Neural cell (in vitro differentiated cells): ENCODE data around the gene CYP11A1. TPM values are rescaled to one million over a fixed set of nuclear protein-coding genes. Genes with fewer than 3 reads are reported as not detected.

Source experiments
- H2AFZ ChIP-seq: fragments of 200-600, 300-800 bp; sonication (generic), shearing (Covaris generic); 2 replicates; pipeline ENCODE4 v1.6.0; 2014; ENCODE audit warnings: low read depth, mild to moderate bottlenecking, antibody characterized with exemption, low read length, moderate library complexity
- H3F3A ChIP-seq: fragments of 200-600 bp; shearing (Covaris generic); 2 replicates; pipeline ENCODE4 v1.6.1; 2016; ENCODE audit warnings: mild to moderate bottlenecking, moderate library complexity, mixed read lengths, antibody characterized with exemption, low read length; ENCODE audit not compliant: insufficient read depth, poor library complexity, severe bottlenecking
- H3K27ac ChIP-seq: fragments of 200-600, 300-800 bp; sonication (generic), shearing (Covaris generic); 2 replicates; pipeline ENCODE4 v1.5.1; 2014; ENCODE audit warnings: mild to moderate bottlenecking, low read length, moderate library complexity
- H3K27me3 ChIP-seq: fragments of 300-800, 200-600 bp; sonication (generic), shearing (Covaris generic); 2 replicates; pipeline ENCODE4 v1.6.0; 2014; ENCODE audit warnings: mild to moderate bottlenecking, low read depth, low read length, moderate library complexity; ENCODE audit not compliant: insufficient read depth
- H3K36me3 ChIP-seq: fragments of 300-800, 200-600 bp; sonication (generic), shearing (Covaris generic); 2 replicates; pipeline ENCODE4 v1.5.1; 2014; ENCODE audit warnings: mild to moderate bottlenecking, antibody characterized with exemption, low read length, moderate library complexity; ENCODE audit not compliant: insufficient read depth
- H3K4me2 ChIP-seq: fragments of 300-800, 200-600 bp; sonication (generic), shearing (Covaris generic); 2 replicates; pipeline ENCODE4 v1.6.0; 2014; ENCODE audit warnings: mild to moderate bottlenecking, low read length
- H3K4me3 ChIP-seq: fragments of 300-800, 200-600 bp; sonication (generic), shearing (Covaris generic); 2 replicates; pipeline ENCODE4 v1.5.1; 2014; ENCODE audit warnings: mild to moderate bottlenecking, low read length, moderate library complexity
- H3K79me2 ChIP-seq: fragments of 200-600 bp; shearing (Covaris generic); replicated peaks from 2 replicates; pipeline ENCODE4 v1.6.0; 2014; ENCODE audit warnings: mild to moderate bottlenecking, low read length, moderate library complexity; ENCODE audit not compliant: insufficient read depth
- H3K9ac ChIP-seq: fragments of 300-800, 200-600 bp; sonication (generic), shearing (Covaris generic); 2 replicates; pipeline ENCODE4 v1.6.1; 2016; ENCODE audit warnings: mild to moderate bottlenecking, low read length, mixed read lengths
- H3K9me2 ChIP-seq: fragments of 200-600 bp; shearing (Covaris generic); 2 replicates; pipeline ENCODE4 v1.6.1; 2016; ENCODE audit warnings: mild to moderate bottlenecking, low read length, mixed read lengths; ENCODE audit not compliant: insufficient read depth
- H3K9me3 ChIP-seq: fragments of 200-600, 300-800 bp; sonication (generic), shearing (Covaris generic); 2 replicates; pipeline ENCODE4 v1.6.1; 2016; ENCODE audit warnings: mild to moderate bottlenecking, mixed run types, low read length, moderate library complexity, mixed read lengths
- H4K20me1 ChIP-seq: fragments of 200-600 bp; shearing (Covaris generic); 2 replicates; pipeline ENCODE4 v1.6.1; 2016; ENCODE audit warnings: mild to moderate bottlenecking, mixed run types; ENCODE audit not compliant: insufficient read depth
- CTCF ChIP-seq: fragments of 450-650 bp; IDR thresholded peaks from 2 replicates; pipeline ENCODE4 v1.5.1; 2014; ENCODE audit warnings: antibody characterized with exemption, mild to moderate bottlenecking, moderate library complexity; ENCODE audit not compliant: poor library complexity, severe bottlenecking
- EP300 ChIP-seq: fragments of 450-650 bp; conservative IDR thresholded peaks from 2 replicates; pipeline ENCODE4 v1.6.1; 2014; ENCODE audit warnings: antibody characterized with exemption, mild to moderate bottlenecking, moderate library complexity; ENCODE audit not compliant: poor library complexity, severe bottlenecking
- EZH2 ChIP-seq: fragments of 200-600, 300-800 bp; shearing (Covaris generic), sonication (generic); IDR thresholded peaks from 2 replicates; pipeline ENCODE4 v1.6.1; 2014; ENCODE audit warnings: antibody characterized with exemption, low read length, borderline replicate concordance, mild to moderate bottlenecking; ENCODE audit not compliant: insufficient read depth, poor library complexity, severe bottlenecking
- MXI1 ChIP-seq: fragments of 450-650 bp; conservative IDR thresholded peaks from 2 replicates; pipeline ENCODE4 v1.6.1; 2014; ENCODE audit warnings: antibody characterized with exemption, mild to moderate bottlenecking; ENCODE audit not compliant: poor library complexity, severe bottlenecking
- POLR2AphosphoS5 ChIP-seq: IDR thresholded peaks from 2 replicates; pipeline ENCODE4 v1.6.1; 2012
- RAD21 ChIP-seq: fragments of 450-650 bp; conservative IDR thresholded peaks from 2 replicates; pipeline ENCODE4 v1.6.1; 2014; ENCODE audit warnings: antibody characterized with exemption, mild to moderate bottlenecking, moderate library complexity
- SMC3 ChIP-seq: fragments of 450-650 bp; conservative IDR thresholded peaks from 2 replicates; pipeline ENCODE4 v1.6.1; 2014; ENCODE audit warnings: antibody characterized with exemption, mild to moderate bottlenecking, moderate library complexity; ENCODE audit not compliant: poor library complexity
- TAF1 ChIP-seq: IDR thresholded peaks from 2 replicates; pipeline ENCODE4 v1.6.1; 2012; ENCODE audit warnings: low read depth
- polyA plus RNA-seq: library from polyadenylated mRNA; depleted of rRNA; stranded (reverse); fragments of >200 nt; gene quantifications from 2 replicates; pipeline ENCODE4 v1.2.3, GENCODE V29; 2014
- TF ChIP-seq, protein P1 (sequence below): IDR thresholded peaks from 2 replicates; pipeline ENCODE4 v1.6.1; 2012; ENCODE audit warnings: borderline replicate concordance

The CYP11A1 gene
- polyA plus RNA-seq, 1 donor from 2014 or later: not detected

DNA sequence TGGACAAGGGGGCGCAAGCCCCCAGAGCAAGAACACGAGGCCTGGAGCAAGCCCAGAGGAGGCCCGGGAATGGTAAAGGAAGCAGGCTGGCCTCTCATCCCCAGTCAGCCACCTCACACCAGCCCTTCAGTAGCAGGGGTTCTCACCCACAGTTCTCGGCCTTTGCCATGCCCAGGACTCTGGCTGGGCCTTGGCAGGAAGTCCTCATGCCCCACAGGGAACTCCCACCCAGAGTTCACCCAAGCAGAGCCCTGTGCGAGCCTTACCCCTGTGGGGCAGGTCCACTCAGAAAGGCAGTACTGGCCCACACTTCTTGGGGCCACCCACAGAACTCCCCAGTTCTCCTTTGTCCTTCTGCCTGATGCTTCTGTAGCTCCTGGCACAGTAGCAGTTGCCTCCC is 30.3 kb downstream of the CYP11A1 start:
- Histone ChIP-seq H3K4me3 (no peak overlapping the region), H3K79me2 (no peaks in the 10 kb centered on the region), H3K9me2 (no peaks in the 10 kb centered on the region), H3K9me3 (peaks cover 4% of the 10 kb centered on the region), H4K20me1 (no peaks in the 10 kb centered on the region), H3K27me3 (no peaks in the 10 kb centered on the region), H3K9ac (no peak overlapping the region), H3K4me2 (no peak overlapping the region), H3F3A (no peaks in the 10 kb centered on the region), H3K27ac (no peak overlapping the region), H3K36me3 (no peaks in the 10 kb centered on the region), H2AFZ (no peak overlapping the region)
- no peak for TF ChIP-seq POLR2AphosphoS5
- no peak for TF ChIP-seq CTCF
- no peak for TF ChIP-seq EZH2

DNA sequence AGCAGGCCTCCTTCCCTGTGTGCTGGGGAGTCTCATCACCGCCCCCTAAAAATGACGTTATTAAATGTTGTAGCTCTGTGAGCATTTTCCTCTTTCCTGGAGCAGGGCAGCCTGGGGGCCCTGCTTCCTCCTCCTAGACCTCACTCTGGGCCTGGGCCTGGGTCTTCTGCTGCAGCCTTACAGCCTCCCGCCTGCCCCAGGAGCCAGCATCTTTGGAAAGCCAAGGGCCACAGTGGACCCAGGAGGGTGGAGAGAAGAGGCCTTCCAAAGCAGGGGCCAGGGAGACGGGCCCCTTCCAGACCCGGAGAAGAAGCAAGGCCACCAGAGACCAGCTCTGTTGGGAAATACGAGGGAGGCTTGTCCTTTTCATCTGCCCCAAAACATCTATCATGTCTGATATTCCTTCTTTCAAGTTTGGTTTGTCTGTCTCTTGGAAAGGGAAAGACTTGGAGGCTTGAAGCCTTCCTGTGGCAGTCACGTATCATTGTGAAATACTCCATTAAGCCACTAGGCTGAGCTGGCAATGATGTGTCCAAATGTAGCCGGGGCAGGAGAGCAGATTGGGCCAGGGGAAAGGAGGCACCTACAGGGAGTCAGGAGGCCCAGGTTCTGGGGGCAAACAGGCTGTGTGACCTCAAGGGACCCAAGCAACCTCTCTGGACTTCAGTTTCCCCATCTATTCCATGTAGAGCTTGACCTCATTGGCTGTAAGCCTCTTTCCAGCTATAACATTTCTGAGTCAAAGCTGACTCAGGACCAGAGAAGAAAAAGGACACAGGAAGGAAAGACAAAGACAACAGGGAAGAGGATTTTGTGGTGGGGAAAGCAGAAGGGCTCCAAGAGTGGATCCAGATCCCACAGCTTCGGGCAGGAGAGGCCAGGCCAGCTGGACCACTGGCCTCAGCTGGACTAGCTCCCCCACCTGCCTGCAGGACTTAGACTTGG is 31.1 kb downstream of the CYP11A1 start:
- H3K27me3 ChIP-seq: no peaks in the 10 kb centered on the region
- H3K79me2 ChIP-seq: no peaks in the 10 kb centered on the region
- no peaks in the 10 kb centered on the region for H3K36me3 ChIP-seq
- H3K4me3 ChIP-seq: no peak overlapping the region
- TF ChIP-seq MXI1 (no peak), EZH2 (no peak), RAD21 (no peak), EP300 (no peak), SMC3 (no peak), CTCF (no peak), POLR2AphosphoS5 (no peak), TAF1 (no peak)
- TF ChIP-seq, protein P1, sequence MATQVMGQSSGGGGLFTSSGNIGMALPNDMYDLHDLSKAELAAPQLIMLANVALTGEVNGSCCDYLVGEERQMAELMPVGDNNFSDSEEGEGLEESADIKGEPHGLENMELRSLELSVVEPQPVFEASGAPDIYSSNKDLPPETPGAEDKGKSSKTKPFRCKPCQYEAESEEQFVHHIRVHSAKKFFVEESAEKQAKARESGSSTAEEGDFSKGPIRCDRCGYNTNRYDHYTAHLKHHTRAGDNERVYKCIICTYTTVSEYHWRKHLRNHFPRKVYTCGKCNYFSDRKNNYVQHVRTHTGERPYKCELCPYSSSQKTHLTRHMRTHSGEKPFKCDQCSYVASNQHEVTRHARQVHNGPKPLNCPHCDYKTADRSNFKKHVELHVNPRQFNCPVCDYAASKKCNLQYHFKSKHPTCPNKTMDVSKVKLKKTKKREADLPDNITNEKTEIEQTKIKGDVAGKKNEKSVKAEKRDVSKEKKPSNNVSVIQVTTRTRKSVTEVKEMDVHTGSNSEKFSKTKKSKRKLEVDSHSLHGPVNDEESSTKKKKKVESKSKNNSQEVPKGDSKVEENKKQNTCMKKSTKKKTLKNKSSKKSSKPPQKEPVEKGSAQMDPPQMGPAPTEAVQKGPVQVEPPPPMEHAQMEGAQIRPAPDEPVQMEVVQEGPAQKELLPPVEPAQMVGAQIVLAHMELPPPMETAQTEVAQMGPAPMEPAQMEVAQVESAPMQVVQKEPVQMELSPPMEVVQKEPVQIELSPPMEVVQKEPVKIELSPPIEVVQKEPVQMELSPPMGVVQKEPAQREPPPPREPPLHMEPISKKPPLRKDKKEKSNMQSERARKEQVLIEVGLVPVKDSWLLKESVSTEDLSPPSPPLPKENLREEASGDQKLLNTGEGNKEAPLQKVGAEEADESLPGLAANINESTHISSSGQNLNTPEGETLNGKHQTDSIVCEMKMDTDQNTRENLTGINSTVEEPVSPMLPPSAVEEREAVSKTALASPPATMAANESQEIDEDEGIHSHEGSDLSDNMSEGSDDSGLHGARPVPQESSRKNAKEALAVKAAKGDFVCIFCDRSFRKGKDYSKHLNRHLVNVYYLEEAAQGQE: no peak
- no peaks in the 10 kb centered on the region for H4K20me1 ChIP-seq
- H3K9me3 ChIP-seq: peaks cover 4% of the 10 kb centered on the region
- no peak overlapping the region for H3K27ac ChIP-seq
- H3K4me2 ChIP-seq: no peak overlapping the region
- H3K9me2 ChIP-seq: no peaks in the 10 kb centered on the region
- no peaks in the 10 kb centered on the region for H3F3A ChIP-seq
- no peak overlapping the region for H3K9ac ChIP-seq
- no peak overlapping the region for H2AFZ ChIP-seq
